Measurements from ENCODE around the gene SMR3A.

Gene SMR3A

DNA sequence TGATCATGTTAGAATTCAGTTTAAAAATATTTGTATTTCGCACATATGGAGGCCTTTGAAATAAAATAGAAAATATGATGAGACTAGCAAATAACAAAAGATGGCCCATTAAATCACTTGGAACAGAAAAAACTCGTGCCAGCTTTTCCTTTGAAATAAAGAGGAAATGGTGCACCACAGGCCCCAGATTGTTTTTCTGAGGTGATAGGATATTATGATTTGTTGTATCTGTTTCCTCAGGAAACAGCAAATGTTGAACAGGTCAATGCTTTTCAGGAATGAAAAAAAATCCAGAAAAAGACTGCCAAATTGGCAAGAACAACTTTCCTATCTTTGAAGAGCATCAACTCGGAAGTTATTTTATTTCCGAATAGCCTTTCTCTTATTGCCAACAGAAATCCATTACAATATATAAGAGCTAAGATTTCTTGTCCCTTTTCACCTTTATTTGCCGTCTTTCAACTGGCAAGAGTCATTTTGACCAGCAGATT lies 22.2 kb downstream of the SMR3A start, which contains the start of gene SMR3B:
Gene SMR3B, plus strand, starts transcription at position 441 of the 491 bp plus-strand sequence. CDS start 1,380 bp downstream, outside the sequence.
- TF ChIP-seq GATA2 (IDR thresholded peaks at IDR 0.05; ENCODE audit: low read depth, low read length) (no peak), GATA3 (IDR thresholded peaks at IDR 0.05; ENCODE audit: low read depth, low read length) (no peak)

DNA sequence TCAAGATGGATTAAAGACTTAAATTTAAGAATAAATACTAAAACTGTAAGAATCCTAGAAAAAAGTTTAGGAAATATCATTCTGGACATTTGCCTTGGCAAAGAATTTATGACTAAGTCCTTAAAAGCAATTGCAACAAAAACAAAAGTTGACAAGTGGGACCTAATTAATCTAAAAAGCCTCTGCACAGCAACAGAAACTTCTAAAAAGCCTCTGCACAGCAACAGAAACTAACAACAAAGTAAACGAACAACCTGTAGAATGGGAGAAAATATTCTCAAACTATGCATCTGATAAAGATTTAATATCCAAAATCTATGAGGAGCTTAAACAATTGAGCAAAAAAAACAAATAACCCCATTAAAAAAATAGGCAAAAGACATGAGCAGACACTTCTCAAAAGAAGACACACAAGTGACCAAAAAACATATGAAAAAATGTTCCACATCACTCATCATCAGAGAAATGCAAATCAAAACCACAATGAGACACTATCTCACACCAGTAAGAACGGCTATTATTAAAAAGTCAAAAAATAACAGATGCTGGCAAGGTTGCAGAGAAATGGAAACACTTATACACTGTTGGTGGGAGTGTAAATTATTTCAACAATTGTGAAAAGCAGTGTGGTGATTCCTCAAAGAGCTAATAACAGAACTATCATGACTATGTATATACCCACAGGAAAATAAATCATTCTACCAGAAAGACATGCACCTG lies 31.7 kb downstream of the SMR3A start:
- TF ChIP-seq GATA3 (IDR thresholded peaks at IDR 0.05; ENCODE audit: low read depth, low read length) (no peak), GATA2 (IDR thresholded peaks at IDR 0.05; ENCODE audit: low read depth, low read length) (no peak)

DNA sequence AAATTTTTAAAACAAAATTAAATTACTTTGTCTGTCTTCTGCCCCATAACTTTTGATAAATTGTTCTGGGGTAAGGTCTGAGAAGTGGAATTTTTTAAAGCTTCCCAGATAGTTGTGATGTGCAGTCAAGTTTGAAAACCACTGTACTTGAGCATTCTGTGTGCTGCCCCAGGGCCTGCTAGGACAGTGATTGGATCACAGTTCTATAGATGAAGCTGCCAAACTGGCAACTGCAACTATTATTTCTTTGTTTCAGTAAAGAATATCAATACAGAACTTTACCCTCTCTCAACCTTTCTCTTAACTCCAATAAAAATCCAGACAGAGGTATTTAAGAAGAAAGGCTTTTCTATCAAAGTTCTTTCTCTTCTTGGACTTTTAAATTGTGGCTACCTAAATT lies 37.0 kb downstream of the SMR3A start, which contains the start of gene OPRPN:
Gene OPRPN, plus strand, starts transcription at position 361 of the 400 bp plus-strand sequence. CDS start 1,346 bp downstream, outside the sequence.
- TF ChIP-seq GATA3 (IDR thresholded peaks at IDR 0.05; ENCODE audit: low read depth, low read length) (no peak), GATA2 (IDR thresholded peaks at IDR 0.05; ENCODE audit: low read depth, low read length) (no peak)

DNA sequence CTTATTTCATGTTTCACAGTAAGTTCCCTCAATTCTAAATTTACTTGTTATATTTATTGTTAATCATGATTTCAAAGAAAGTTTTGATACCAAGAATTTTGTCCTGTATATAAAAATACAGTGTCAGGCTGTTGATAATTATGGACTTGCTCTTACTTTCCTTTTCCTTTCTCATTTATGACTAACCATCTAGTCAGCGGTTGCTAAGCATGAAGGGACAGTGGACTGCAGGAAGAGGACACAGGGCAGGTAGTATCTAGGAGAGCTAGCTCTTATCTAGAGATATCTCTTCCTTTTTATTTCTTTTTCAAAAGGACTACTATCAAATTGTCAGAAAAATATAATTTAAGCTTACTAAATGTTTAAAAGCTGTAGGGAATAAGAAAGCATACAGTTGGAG lies 38.8 kb downstream of the SMR3A start:
- no peak for TF ChIP-seq GATA2 (IDR thresholded peaks at IDR 0.05; ENCODE audit: low read depth, low read length)
- TF ChIP-seq GATA3 (IDR thresholded peaks at IDR 0.05; ENCODE audit: low read depth, low read length), result no peak

DNA sequence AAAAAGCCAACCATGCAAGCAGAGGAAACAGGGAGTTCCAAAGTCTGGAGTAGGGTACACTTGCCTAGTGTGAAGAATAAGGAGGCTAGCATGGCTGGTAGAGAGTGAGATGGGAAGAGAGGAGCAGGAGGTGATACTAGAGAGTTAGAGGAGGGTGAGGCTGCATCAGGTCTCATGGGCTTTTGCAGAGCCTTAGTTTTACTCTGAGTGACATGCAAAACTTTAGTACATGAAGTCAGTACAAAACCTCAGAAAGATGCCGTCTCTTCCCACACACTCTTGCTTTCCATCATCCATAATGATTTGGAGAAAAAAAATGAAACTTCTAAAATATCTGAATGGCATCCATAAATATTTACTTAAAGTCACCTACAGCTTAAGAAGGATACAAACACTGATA lies 42.2 kb downstream of the SMR3A start:
- no peak for TF ChIP-seq GATA3 (IDR thresholded peaks at IDR 0.05; ENCODE audit: low read depth, low read length)
- no peak for TF ChIP-seq GATA2 (IDR thresholded peaks at IDR 0.05; ENCODE audit: low read depth, low read length)

DNA sequence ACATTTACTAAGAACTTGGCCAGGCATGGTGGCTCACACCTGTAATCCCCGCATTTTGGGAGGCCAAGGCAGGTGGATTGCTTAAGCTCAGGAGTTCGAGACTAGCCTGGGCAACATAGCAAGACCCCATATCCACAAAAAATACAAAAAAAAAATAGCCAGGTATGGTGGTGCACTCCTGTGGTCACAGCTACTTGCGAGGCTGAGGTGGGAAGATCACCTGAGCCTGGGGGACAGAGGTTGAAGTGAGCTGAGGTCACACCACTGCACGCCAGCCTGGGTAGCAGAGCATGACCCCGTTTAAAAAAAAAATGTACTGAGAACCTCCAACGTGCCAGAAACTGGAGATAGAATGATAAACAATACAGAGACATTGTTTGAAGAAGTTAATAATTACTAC lies 45.2 kb downstream of the SMR3A start:
- no peak for TF ChIP-seq GATA2 (IDR thresholded peaks at IDR 0.05; ENCODE audit: low read depth, low read length)
- TF ChIP-seq GATA3 (IDR thresholded peaks at IDR 0.05; ENCODE audit: low read depth, low read length), result no peak
